HEK293 (cell line): ENCODE results near the gene COMMD3.

ENCODE experiments used
- BCL11A ChIP-seq: fragments of 450-650 bp; formaldehyde crosslinking; IDR thresholded peaks from 2 replicates; pipeline ENCODE4 v1.5.1; 2016; ENCODE audit warnings: low read depth, missing biosample characterization, missing genetic modification characterization
- GFI1B ChIP-seq: fragments of 450-650 bp; formaldehyde crosslinking; IDR thresholded peaks from 2 replicates; pipeline ENCODE4 v1.5.1; 2016; ENCODE audit warnings: missing biosample characterization, missing genetic modification characterization
- HOXA7 ChIP-seq: sonication (generic); formaldehyde crosslinking; IDR thresholded peaks from 2 replicates; pipeline ENCODE4 v1.8.1; 2022; ENCODE audit warnings: missing genetic modification reagents, borderline replicate concordance
- KLF7 ChIP-seq: fragments of 450-650 bp; formaldehyde crosslinking; IDR thresholded peaks from 2 replicates; pipeline ENCODE4 v1.5.1; 2016; ENCODE audit warnings: missing biosample characterization, missing genetic modification characterization, borderline replicate concordance
- MEIS1 ChIP-seq: sonication (generic); formaldehyde crosslinking; IDR thresholded peaks from 2 replicates; pipeline ENCODE4 v1.8.1; 2022; ENCODE audit warnings: missing genetic modification reagents, mild to moderate bottlenecking, borderline replicate concordance
- MZF1 ChIP-seq: fragments of 450-650 bp; formaldehyde crosslinking; IDR thresholded peaks from 2 replicates; pipeline ENCODE4 v1.5.1; 2017; ENCODE audit warnings: missing biosample characterization, missing genetic modification characterization, borderline replicate concordance
- REPIN1 ChIP-seq: fragments of 450-650 bp; formaldehyde crosslinking; IDR thresholded peaks from 2 replicates; pipeline ENCODE4 v1.5.1; 2017; ENCODE audit warnings: missing biosample characterization, missing genetic modification characterization, low read depth
- SP2 ChIP-seq: fragments of 450-650 bp; formaldehyde crosslinking; IDR thresholded peaks from 2 replicates; pipeline ENCODE4 v1.5.1; 2016; ENCODE audit warnings: missing biosample characterization, missing genetic modification characterization
- TRIM28 ChIP-seq: IDR thresholded peaks from 2 replicates; pipeline ENCODE4 v1.6.1; 2011; ENCODE audit warnings: low read length, control low read depth, borderline replicate concordance
- WT1 ChIP-seq: fragments of 450-650 bp; formaldehyde crosslinking; IDR thresholded peaks from 2 replicates; pipeline ENCODE4 v1.5.1; 2016; ENCODE audit warnings: missing biosample characterization, missing genetic modification characterization
- YY1 ChIP-seq: fragments of 450-650 bp; formaldehyde crosslinking; IDR thresholded peaks from 2 replicates; pipeline ENCODE4 v1.5.1; 2018; ENCODE audit warnings: missing biosample characterization, missing genetic modification characterization
- ZBTB20 ChIP-seq: fragments of 450-650 bp; formaldehyde crosslinking; IDR thresholded peaks from 2 replicates; pipeline ENCODE4 v1.5.1; 2016; ENCODE audit warnings: missing biosample characterization, missing genetic modification characterization
- ZBTB7A ChIP-seq: fragments of 450-650 bp; formaldehyde crosslinking; IDR thresholded peaks from 2 replicates; pipeline ENCODE4 v1.5.1; 2016; ENCODE audit warnings: low read depth, missing biosample characterization, missing genetic modification characterization
- ZBTB8A ChIP-seq: fragments of 450-650 bp; formaldehyde crosslinking; IDR thresholded peaks from 2 replicates; pipeline ENCODE4 v1.5.1; 2016; ENCODE audit warnings: missing biosample characterization, missing genetic modification characterization
- ZFHX2 ChIP-seq: fragments of 450-650 bp; formaldehyde crosslinking; conservative IDR thresholded peaks from 2 replicates; pipeline ENCODE4 v1.5.1; 2016; ENCODE audit warnings: missing biosample characterization, missing genetic modification characterization
- ZNF10 ChIP-seq: fragments of 450-650 bp; formaldehyde crosslinking; IDR thresholded peaks from 2 replicates; pipeline ENCODE4 v1.5.1; 2017; ENCODE audit warnings: missing biosample characterization, missing genetic modification characterization
- ZNF121 ChIP-seq: fragments of 450-650 bp; formaldehyde crosslinking; IDR thresholded peaks from 2 replicates; pipeline ENCODE4 v1.5.1; 2016; ENCODE audit warnings: missing biosample characterization, missing genetic modification characterization
- ZNF138 ChIP-seq: fragments of 450-650 bp; formaldehyde crosslinking; IDR thresholded peaks from 2 replicates; pipeline ENCODE4 v1.5.1; 2016; ENCODE audit warnings: missing biosample characterization, missing genetic modification characterization, borderline replicate concordance
- ZNF155 ChIP-seq: fragments of 450-650 bp; formaldehyde crosslinking; IDR thresholded peaks from 2 replicates; pipeline ENCODE4 v1.5.1; 2016; ENCODE audit warnings: missing biosample characterization, missing genetic modification characterization
- ZNF19 ChIP-seq: fragments of 450-650 bp; formaldehyde crosslinking; IDR thresholded peaks from 2 replicates; pipeline ENCODE4; 2016; ENCODE audit warnings: missing biosample characterization, missing genetic modification characterization, low read depth
- ZNF24 ChIP-seq: fragments of 450-650 bp; formaldehyde crosslinking; IDR thresholded peaks from 2 replicates; pipeline ENCODE4 v1.5.1; 2016; ENCODE audit warnings: missing biosample characterization, missing genetic modification characterization
- ZNF248 ChIP-seq: fragments of 450-650 bp; formaldehyde crosslinking; IDR thresholded peaks from 2 replicates; pipeline ENCODE4 v1.5.1; 2017; ENCODE audit warnings: missing biosample characterization, missing genetic modification characterization
- ZNF324 ChIP-seq: fragments of 450-650 bp; formaldehyde crosslinking; IDR thresholded peaks from 2 replicates; pipeline ENCODE4 v1.5.1; 2016; ENCODE audit warnings: missing biosample characterization, missing genetic modification characterization
- ZNF510 ChIP-seq: fragments of 450-650 bp; formaldehyde crosslinking; IDR thresholded peaks from 2 replicates; pipeline ENCODE4 v1.5.1; 2018; ENCODE audit warnings: mild to moderate bottlenecking, missing genetic modification characterization, missing biosample characterization; ENCODE audit not compliant: insufficient replicate concordance
- ZNF596 ChIP-seq: fragments of 450-650 bp; IDR thresholded peaks from 2 replicates; pipeline ENCODE4 v1.5.0; 2018; ENCODE audit warnings: missing biosample characterization, mild to moderate bottlenecking, missing genetic modification characterization, moderate library complexity
- ZNF623 ChIP-seq: fragments of 450-650 bp; formaldehyde crosslinking; IDR thresholded peaks from 2 replicates; pipeline ENCODE4 v1.5.1; 2016; ENCODE audit warnings: missing biosample characterization, missing genetic modification characterization
- ZNF626 ChIP-seq: fragments of 450-650 bp; sonication (Bioruptor Pico); formaldehyde crosslinking; IDR thresholded peaks from 2 replicates; pipeline ENCODE4 v1.5.1; 2018; ENCODE audit warnings: missing biosample characterization, missing genetic modification characterization, inconsistent platforms
- ZNF654 ChIP-seq: fragments of 450-650 bp; formaldehyde crosslinking; IDR thresholded peaks from 2 replicates; pipeline ENCODE4 v1.5.1; 2016; ENCODE audit warnings: low read depth, missing biosample characterization, missing genetic modification characterization
- ZNF664 ChIP-seq: fragments of 450-650 bp; formaldehyde crosslinking; IDR thresholded peaks from 2 replicates; pipeline ENCODE4 v1.5.1; 2016; ENCODE audit warnings: missing biosample characterization, missing genetic modification characterization
- ZNF670 ChIP-seq: fragments of 450-650 bp; formaldehyde crosslinking; IDR thresholded peaks from 2 replicates; pipeline ENCODE4 v1.5.1; 2016; ENCODE audit warnings: missing biosample characterization, missing genetic modification characterization, low read depth
- ZNF701 ChIP-seq: fragments of 450-650 bp; formaldehyde crosslinking; IDR thresholded peaks from 2 replicates; pipeline ENCODE4 v1.5.1; 2016; ENCODE audit warnings: missing biosample characterization, missing genetic modification characterization
- ZNF785 ChIP-seq: fragments of 450-650 bp; formaldehyde crosslinking; IDR thresholded peaks from 2 replicates; pipeline ENCODE4 v1.5.1; 2016; ENCODE audit warnings: missing biosample characterization, missing genetic modification characterization
- TF ChIP-seq, protein P1 (sequence below): fragments of 450-650 bp; formaldehyde crosslinking; IDR thresholded peaks from 2 replicates; pipeline ENCODE4 v1.5.1; 2016; ENCODE audit warnings: missing biosample characterization, missing genetic modification characterization
- TF ChIP-seq, protein P2 (sequence below): fragments of 450-650 bp; formaldehyde crosslinking; IDR thresholded peaks from 2 replicates; pipeline ENCODE4 v1.5.1; 2016; ENCODE audit warnings: missing biosample characterization, missing genetic modification characterization
- TF ChIP-seq, protein P3 (sequence below): fragments of 450-650 bp; formaldehyde crosslinking; IDR thresholded peaks from 2 replicates; pipeline ENCODE4 v1.5.1; 2016; ENCODE audit warnings: missing biosample characterization, missing genetic modification characterization, low read depth

COMMD3 gene

DNA sequence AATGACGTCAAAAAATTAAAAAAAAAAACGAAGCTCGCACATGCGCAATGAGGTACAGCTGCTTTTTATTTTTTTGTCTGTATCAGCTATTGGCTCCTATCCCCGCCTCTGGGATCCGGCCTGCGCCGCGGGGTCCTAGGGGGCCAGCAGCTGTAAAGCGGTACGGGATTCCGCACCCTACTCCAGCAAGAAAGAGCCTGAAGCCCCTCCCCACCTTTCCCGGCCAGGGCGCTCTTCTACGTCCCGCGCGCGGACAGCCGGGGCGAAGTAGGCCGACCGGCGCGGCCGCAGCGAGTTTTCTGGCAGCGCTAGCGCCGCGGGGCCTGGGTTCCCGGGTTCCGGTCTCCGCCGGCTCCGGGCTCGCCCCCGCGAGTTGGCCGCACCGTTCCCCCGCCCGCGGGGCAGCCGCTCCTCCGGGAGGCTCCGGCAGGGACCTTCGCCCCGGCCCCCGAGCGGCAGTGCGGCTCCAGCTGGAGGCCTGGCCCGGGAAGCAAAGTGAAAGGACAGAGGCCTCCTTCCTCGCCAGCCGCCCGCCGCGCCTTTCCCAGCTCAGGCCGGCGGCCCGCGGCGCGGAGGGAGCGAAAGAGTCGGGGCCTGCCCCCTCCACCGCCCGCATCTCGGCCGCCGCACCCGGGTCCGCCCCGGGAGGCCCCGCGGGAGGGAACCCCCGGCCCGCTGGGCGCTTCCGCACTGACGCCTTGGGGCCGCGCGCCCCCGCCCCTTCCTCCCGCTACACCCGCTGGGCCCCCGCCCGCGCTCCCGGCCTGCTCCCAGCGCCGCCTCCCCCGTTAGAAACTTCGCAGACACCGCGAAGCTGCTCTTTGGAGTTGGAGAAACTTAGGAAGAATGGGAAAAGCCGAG, 24.4 kb downstream of the COMMD3 start (continued):
- TF ChIP-seq, protein P1, sequence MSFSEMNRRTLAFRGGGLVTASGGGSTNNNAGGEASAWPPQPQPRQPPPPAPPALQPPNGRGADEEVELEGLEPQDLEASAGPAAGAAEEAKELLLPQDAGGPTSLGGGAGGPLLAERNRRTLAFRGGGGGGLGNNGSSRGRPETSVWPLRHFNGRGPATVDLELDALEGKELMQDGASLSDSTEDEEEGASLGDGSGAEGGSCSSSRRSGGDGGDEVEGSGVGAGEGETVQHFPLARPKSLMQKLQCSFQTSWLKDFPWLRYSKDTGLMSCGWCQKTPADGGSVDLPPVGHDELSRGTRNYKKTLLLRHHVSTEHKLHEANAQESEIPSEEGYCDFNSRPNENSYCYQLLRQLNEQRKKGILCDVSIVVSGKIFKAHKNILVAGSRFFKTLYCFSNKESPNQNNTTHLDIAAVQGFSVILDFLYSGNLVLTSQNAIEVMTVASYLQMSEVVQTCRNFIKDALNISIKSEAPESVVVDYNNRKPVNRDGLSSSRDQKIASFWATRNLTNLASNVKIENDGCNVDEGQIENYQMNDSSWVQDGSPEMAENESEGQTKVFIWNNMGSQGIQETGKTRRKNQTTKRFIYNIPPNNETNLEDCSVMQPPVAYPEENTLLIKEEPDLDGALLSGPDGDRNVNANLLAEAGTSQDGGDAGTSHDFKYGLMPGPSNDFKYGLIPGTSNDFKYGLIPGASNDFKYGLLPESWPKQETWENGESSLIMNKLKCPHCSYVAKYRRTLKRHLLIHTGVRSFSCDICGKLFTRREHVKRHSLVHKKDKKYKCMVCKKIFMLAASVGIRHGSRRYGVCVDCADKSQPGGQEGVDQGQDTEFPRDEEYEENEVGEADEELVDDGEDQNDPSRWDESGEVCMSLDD (tag by site-specific recombination): peak; percentile 46; the same call in 1 of the 2 replicates
- TF ChIP-seq ZNF10 (tag by site-specific recombination) (no peak), ZNF24 (no peak), ZNF121 (tag by site-specific recombination) (no peak), BCL11A (tag by site-specific recombination) (no peak), GFI1B (tag by site-specific recombination) (no peak), HOXA7 (no peak), ZNF155 (tag by site-specific recombination) (no peak), ZNF510 (no peak), ZNF596 (tag by site-specific recombination) (0 out of 2 replicates have a peak, but pooled peaks have one; percentile 8), MEIS1 (CRISPR knock-in tag) (no peak), SP2 (tag by site-specific recombination) (peak; percentile 36; the same call in 1 of the 2 replicates), ZBTB8A (tag by site-specific recombination) (peak; percentile 27; the same call in 1 of the 2 replicates), ZBTB20 (tag by site-specific recombination) (peak; percentile 90), ZNF701 (tag by site-specific recombination) (no peak), WT1 (tag by site-specific recombination) (no peak), REPIN1 (tag by site-specific recombination) (no peak), ZNF664 (tag by site-specific recombination) (no peak), ZNF19 (tag by site-specific recombination) (no peak), ZNF138 (tag by site-specific recombination) (no peak), YY1 (no peak), KLF7 (tag by site-specific recombination) (no peak), ZFHX2 (peak; percentile 58), ZBTB7A (tag by site-specific recombination) (no peak; the same call in 1 of the 2 replicates), TRIM28 (no peak), MZF1 (tag by site-specific recombination) (no peak), ZNF785 (tag by site-specific recombination) (no peak), ZNF623 (no peak), ZNF654 (tag by site-specific recombination) (no peak), ZNF248 (tag by site-specific recombination) (no peak), ZNF324 (tag by site-specific recombination) (no peak), ZNF626 (tag by site-specific recombination) (0 out of 2 replicates have a peak, but pooled peaks have one; percentile 26), ZNF670 (tag by site-specific recombination) (no peak)
- TF ChIP-seq, protein P2, sequence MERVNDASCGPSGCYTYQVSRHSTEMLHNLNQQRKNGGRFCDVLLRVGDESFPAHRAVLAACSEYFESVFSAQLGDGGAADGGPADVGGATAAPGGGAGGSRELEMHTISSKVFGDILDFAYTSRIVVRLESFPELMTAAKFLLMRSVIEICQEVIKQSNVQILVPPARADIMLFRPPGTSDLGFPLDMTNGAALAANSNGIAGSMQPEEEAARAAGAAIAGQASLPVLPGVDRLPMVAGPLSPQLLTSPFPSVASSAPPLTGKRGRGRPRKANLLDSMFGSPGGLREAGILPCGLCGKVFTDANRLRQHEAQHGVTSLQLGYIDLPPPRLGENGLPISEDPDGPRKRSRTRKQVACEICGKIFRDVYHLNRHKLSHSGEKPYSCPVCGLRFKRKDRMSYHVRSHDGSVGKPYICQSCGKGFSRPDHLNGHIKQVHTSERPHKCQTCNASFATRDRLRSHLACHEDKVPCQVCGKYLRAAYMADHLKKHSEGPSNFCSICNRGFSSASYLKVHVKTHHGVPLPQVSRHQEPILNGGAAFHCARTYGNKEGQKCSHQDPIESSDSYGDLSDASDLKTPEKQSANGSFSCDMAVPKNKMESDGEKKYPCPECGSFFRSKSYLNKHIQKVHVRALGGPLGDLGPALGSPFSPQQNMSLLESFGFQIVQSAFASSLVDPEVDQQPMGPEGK (tag by site-specific recombination): peak; percentile 83
- TF ChIP-seq, protein P3, sequence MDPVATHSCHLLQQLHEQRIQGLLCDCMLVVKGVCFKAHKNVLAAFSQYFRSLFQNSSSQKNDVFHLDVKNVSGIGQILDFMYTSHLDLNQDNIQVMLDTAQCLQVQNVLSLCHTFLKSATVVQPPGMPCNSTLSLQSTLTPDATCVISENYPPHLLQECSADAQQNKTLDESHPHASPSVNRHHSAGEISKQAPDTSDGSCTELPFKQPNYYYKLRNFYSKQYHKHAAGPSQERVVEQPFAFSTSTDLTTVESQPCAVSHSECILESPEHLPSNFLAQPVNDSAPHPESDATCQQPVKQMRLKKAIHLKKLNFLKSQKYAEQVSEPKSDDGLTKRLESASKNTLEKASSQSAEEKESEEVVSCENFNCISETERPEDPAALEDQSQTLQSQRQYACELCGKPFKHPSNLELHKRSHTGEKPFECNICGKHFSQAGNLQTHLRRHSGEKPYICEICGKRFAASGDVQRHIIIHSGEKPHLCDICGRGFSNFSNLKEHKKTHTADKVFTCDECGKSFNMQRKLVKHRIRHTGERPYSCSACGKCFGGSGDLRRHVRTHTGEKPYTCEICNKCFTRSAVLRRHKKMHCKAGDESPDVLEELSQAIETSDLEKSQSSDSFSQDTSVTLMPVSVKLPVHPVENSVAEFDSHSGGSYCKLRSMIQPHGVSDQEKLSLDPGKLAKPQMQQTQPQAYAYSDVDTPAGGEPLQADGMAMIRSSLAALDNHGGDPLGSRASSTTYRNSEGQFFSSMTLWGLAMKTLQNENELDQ: no peak
